IMR-90 (cell line): ENCODE measurements around the gene LINS1. TPM values are rescaled to one million over a fixed set of nuclear protein-coding genes. Genes with fewer than 3 reads are reported as not detected.

Experiments
- ATAC-seq: fragments of 200-7000 bp; cut with Tn5 transposase; 2 replicates; pipeline ENCODE4 v1.9.1; 2020; ENCODE audit warnings: low read depth, mild to moderate bottlenecking, moderate library complexity
- BruUV-seq: library from RNA; stranded (reverse); fragments of 400-500 nt; replicated peaks from 2 replicates; lab custom pipeline; 2021; lab: Mats Ljungman, UMichigan
- CTCF ChIA-PET: fragments of 300-600 bp; formaldehyde crosslinking; extraction: SDS; loops from one replicate; lab custom pipeline; 2021; ENCODE audit warnings: antibody characterized with exemption; lab: Yijun Ruan, JAX
- POLR2A ChIA-PET: fragments of 300-600 bp; sonication (Branson Sonifier 250); formaldehyde crosslinking; loops from one replicate; lab custom pipeline; 2022; ENCODE audit warnings: antibody characterized with exemption; ENCODE audit not compliant: unreplicated experiment; lab: Charles Lee
- DNase-seq: peaks from one replicate; pipeline ENCODE4 v3.0.0; 2013
- H2AFZ ChIP-seq: replicated peaks from 2 replicates; pipeline ENCODE3; 2013; ENCODE audit warnings: low read length, mild to moderate bottlenecking; ENCODE audit not compliant: poor library complexity
- H2AK5ac ChIP-seq: 2 replicates; pipeline ENCODE4 v1.6.1; 2013; ENCODE audit warnings: low read depth, low read length, inconsistent platforms
- H2AK9ac ChIP-seq: replicated peaks from 2 replicates; pipeline ENCODE3; 2013; ENCODE audit warnings: mild to moderate bottlenecking, low read depth, low read length, moderate library complexity; ENCODE audit not compliant: poor library complexity
- H2BK120ac ChIP-seq: 2 replicates; pipeline ENCODE4 v1.6.1; 2013; ENCODE audit warnings: low read depth, low read length, inconsistent platforms
- H2BK15ac ChIP-seq: 3 replicates; pipeline ENCODE4 v1.6.1; 2013; ENCODE audit warnings: low read depth, low read length, inconsistent platforms
- H2BK20ac ChIP-seq: 2 replicates; pipeline ENCODE4 v1.6.1; 2013; ENCODE audit warnings: low read depth, mild to moderate bottlenecking, inconsistent platforms, low read length, moderate library complexity
- H2BK5ac ChIP-seq: 2 replicates; pipeline ENCODE4 v1.6.1; 2013; ENCODE audit warnings: mild to moderate bottlenecking, low read depth, low read length, inconsistent platforms; ENCODE audit not compliant: poor library complexity, severe bottlenecking
- H3K14ac ChIP-seq: replicated peaks from 2 replicates; pipeline ENCODE4 v1.6.1; 2013; ENCODE audit warnings: low read depth, low read length, inconsistent platforms
- H3K18ac ChIP-seq: 2 replicates; pipeline ENCODE4 v1.6.1; 2013; ENCODE audit warnings: low read depth, low read length, control low read depth
- H3K23ac ChIP-seq: 2 replicates; pipeline ENCODE4 v1.6.1; 2013; ENCODE audit warnings: low read depth, low read length, inconsistent platforms
- H3K27ac ChIP-seq: 2 replicates; pipeline ENCODE4 v1.5.1; 2013; ENCODE audit warnings: mild to moderate bottlenecking, control low read depth, low read length; ENCODE audit not compliant: insufficient read depth
- H3K27me3 ChIP-seq: 2 replicates; pipeline ENCODE4 v1.6.1; 2013; ENCODE audit warnings: low read length; ENCODE audit not compliant: control insufficient read depth, insufficient read depth
- H3K36me3 ChIP-seq: 2 replicates; pipeline ENCODE4 v1.6.1; 2013; ENCODE audit warnings: low read length, mixed read lengths; ENCODE audit not compliant: control insufficient read depth, insufficient read depth
- H3K4ac ChIP-seq: 2 replicates; pipeline ENCODE4 v1.6.1; 2013; ENCODE audit warnings: low read depth, low read length, inconsistent platforms
- H3K4me1 ChIP-seq: 2 replicates; pipeline ENCODE4 v1.6.1; 2013; ENCODE audit warnings: low read length, mixed read lengths; ENCODE audit not compliant: control insufficient read depth, insufficient read depth
- H3K4me2 ChIP-seq: 2 replicates; pipeline ENCODE4 v1.6.1; 2013; ENCODE audit warnings: low read depth, mild to moderate bottlenecking, control low read depth, low read length, moderate library complexity
- H3K4me3 ChIP-seq: 2 replicates; pipeline ENCODE4 v1.5.1; 2013; ENCODE audit warnings: low read depth, mild to moderate bottlenecking, control low read depth, low read length, moderate library complexity; ENCODE audit not compliant: insufficient read depth
- H3K56ac ChIP-seq: 2 replicates; pipeline ENCODE4 v1.6.1; 2013; ENCODE audit warnings: low read length, inconsistent platforms; ENCODE audit not compliant: insufficient read depth; ENCODE audit errors: extremely low read depth
- H3K79me1 ChIP-seq, 2 experiments: 2 replicates each; pipeline ENCODE4 v1.6.1; 2013; ENCODE audit warnings: low read length in 2 of 2, inconsistent platforms in 1 of 2, low read depth in 1 of 2
- H3K9ac ChIP-seq: 2 replicates; pipeline ENCODE4 v1.6.1; 2013; ENCODE audit warnings: low read depth, low read length, control low read depth
- H3K9me1 ChIP-seq: 2 replicates; pipeline ENCODE4 v1.6.1; 2013; ENCODE audit warnings: low read length, inconsistent platforms; ENCODE audit not compliant: insufficient read depth
- H3K9me3 ChIP-seq: 2 replicates; pipeline ENCODE4 v1.6.1; 2013; ENCODE audit warnings: low read length; ENCODE audit not compliant: control insufficient read depth, insufficient read depth
- H4K20me1 ChIP-seq: 2 replicates; pipeline ENCODE4 v1.6.1; 2013; ENCODE audit warnings: low read length, inconsistent platforms; ENCODE audit not compliant: insufficient read depth
- H4K5ac ChIP-seq: 2 replicates; pipeline ENCODE4 v1.6.1; 2013; ENCODE audit warnings: mild to moderate bottlenecking, low read depth, low read length, control low read depth
- H4K8ac ChIP-seq, 2 experiments: 2 replicates each; pipeline ENCODE4 v1.6.1; 2013; ENCODE audit warnings: low read depth in 2 of 2, low read length in 2 of 2, control low read depth in 1 of 2, inconsistent platforms in 1 of 2
- H4K91ac ChIP-seq: 2 replicates; pipeline ENCODE4 v1.6.1; 2013; ENCODE audit warnings: low read depth, low read length, inconsistent platforms; ENCODE audit not compliant: insufficient read depth
- CTCF ChIP-seq: conservative IDR thresholded peaks from 2 replicates; pipeline ENCODE4 v1.5.1; 2012; ENCODE audit warnings: mild to moderate bottlenecking, low read depth, low read length, improper control_type of control experiment
- ELK1 ChIP-seq: fragments of 150-350 bp; IDR thresholded peaks from 2 replicates; pipeline ENCODE4 v1.6.1; 2016; ENCODE audit warnings: low read depth, mild to moderate bottlenecking, low read length, moderate library complexity, borderline replicate concordance
- MAZ ChIP-seq: IDR thresholded peaks from 2 replicates; pipeline ENCODE4 v1.6.1; 2012; ENCODE audit warnings: low read depth, mild to moderate bottlenecking, low read length, improper control_type of control experiment, moderate library complexity, borderline replicate concordance
- MXI1 ChIP-seq: IDR thresholded peaks from 2 replicates; pipeline ENCODE4 v1.6.1; 2012; ENCODE audit warnings: low read depth, mild to moderate bottlenecking, low read length, moderate library complexity, borderline replicate concordance
- NFE2L2 ChIP-seq: fragments of 150-350 bp; IDR thresholded peaks from 2 replicates; pipeline ENCODE4 v1.6.1; 2016; ENCODE audit warnings: low read depth, mild to moderate bottlenecking, low read length
- POLR2A ChIP-seq: IDR thresholded peaks from 2 replicates; pipeline ENCODE4 v1.6.1; 2012; ENCODE audit warnings: mild to moderate bottlenecking, low read depth, low read length
- RAD21 ChIP-seq: IDR thresholded peaks from 2 replicates; pipeline ENCODE4 v1.6.1; 2012; ENCODE audit warnings: low read length, improper control_type of control experiment
- RCOR1 ChIP-seq: IDR thresholded peaks from 2 replicates; pipeline ENCODE4 v1.6.1; 2012; ENCODE audit warnings: mild to moderate bottlenecking, low read length, improper control_type of control experiment; ENCODE audit not compliant: insufficient replicate concordance
- WGBS, 2 experiments: methylation state at CpG; one replicate each; pipeline versions ENCODE4 v1.1.5 to v1.1.7; 2013; ENCODE audit warnings: missing lambda C conversion rate in 2 of 2; ENCODE audit not compliant: insufficient read length in 1 of 2; ENCODE audit errors: extremely low coverage in 2 of 2; 5-methylcytosine and 5-hydroxymethylcytosine counted together
- dilution Hi-C: fragments of 300-500 bp; cut with HindIII; formaldehyde crosslinking; loops from one replicate; pipeline ENCODE4 v1.14.3; 2018; ENCODE audit warnings: low sequenced_read_pairs; ENCODE audit not compliant: unreplicated experiment
- in situ Hi-C: fragments of 300-500 bp; cut with MboI; formaldehyde crosslinking; loops from 3 replicates; pipeline ENCODE4 v1.14.3; 2019; ENCODE audit warnings: low sequenced_read_pairs, inconsistent platforms, mixed read lengths
- intact Hi-C: fragments of 100-400 bp; cut with micrococcal nuclease; formaldehyde crosslinking; loops from 2 replicates; pipeline ENCODE4 v1.10.0; 2022
- polyA plus RNA-seq, 3 experiments: library from polyadenylated mRNA; depleted of rRNA; stranded (reverse); fragments of >200 nt; gene quantifications; 2 replicates each; pipeline ENCODE4 v1.2.3, GENCODE V29; 2012; ENCODE audit warnings: low replicate concordance in 1 of 3
- total RNA-seq: library from RNA; depleted of rRNA; stranded (reverse); fragments of >200 nt; gene quantifications from 2 replicates; pipeline ENCODE4 v1.2.3, GENCODE V29; 2012

LINS1 gene
- total and polyA plus RNA-seq, 2 of the 4 experiments (the other 2 are of a cell fraction), result 6.9 to 10.6 TPM

GRCh38 chr15:100558771-100559254 is 43.2 kb downstream of the LINS1 start:
- Histone ChIP-seq H4K91ac (no peak overlapping the region), H2AK9ac (no peak overlapping the region), H2AK5ac (no peak overlapping the region), H3K14ac (no peak overlapping the region), H3K4ac (no peak overlapping the region), H4K5ac (no peak overlapping the region), H3K9ac (no peak overlapping the region), H3K4me2 (no peak overlapping the region), H3K79me1 (no peaks in the 10 kb centered on the region), H4K20me1 (no peaks in the 10 kb centered on the region), H2BK20ac (no peak overlapping the region), H2BK5ac (no peak overlapping the region), H3K4me1 (no peaks in the 10 kb centered on the region), H3K9me3 (peaks cover 4% of the 10 kb centered on the region; the same call in 1 of the 2 replicates), H3K27ac (no peak overlapping the region), H2AFZ (no peak overlapping the region), H4K8ac (no peak overlapping the region), H2BK15ac (no peak overlapping the region), H3K27me3 (no peaks in the 10 kb centered on the region), H3K18ac (no peak overlapping the region), H2BK120ac (no peak overlapping the region), H3K36me3 (no peaks in the 10 kb centered on the region), H3K56ac (no peak overlapping the region), H3K9me1 (no peaks in the 10 kb centered on the region), H3K4me3 (no peak overlapping the region), H3K23ac (no peak overlapping the region)
- dilution Hi-C loops (no loop called here), intact Hi-C loops (no loop called here), in situ Hi-C loops (no loop called here)
- WGBS, 2 experiments, result 93% methylated on average over 34 of the region's 50 CpGs; no CpG with 5 or more reads in 1 of the 2 experiments
- ATAC-seq (no peak), DNase-seq (no peak)
- BruUV-seq, result no TSS peak
- CTCF ChIA-PET, result no interaction called here
- POLR2A ChIA-PET, result no interaction called here
- TF ChIP-seq CTCF (no peak), RAD21 (no peak), MAZ (no peak), MXI1 (no peak), ELK1 (no peak), POLR2A (no peak), NFE2L2 (no peak), RCOR1 (no peak)
